Measurements from ENCODE around the gene SNPH.

Gene SNPH

GRCh38 chr20:1232286-1233111 is 33.6 kb upstream of the SNPH start:
- Histone ChIP-seq H3K36me3 (ENCODE audit: control insufficient read depth, low read length) (no peaks in the 10 kb centered on the region), H3K79me2 (ENCODE audit: control insufficient read depth, low read length) (no peaks in the 10 kb centered on the region), H3K4me2 (ENCODE audit: low read length) (no peak overlapping the region), H3K9me2 (replicated peaks; ENCODE audit: control insufficient read depth, low read length) (no peaks in the 10 kb centered on the region), H3K4me3 (ENCODE audit: low read length) (no peak overlapping the region), H3F3A (ENCODE audit: control insufficient read depth, insufficient read depth) (no peaks in the 10 kb centered on the region), H3K4me1 (ENCODE audit: control insufficient read depth, low read length) (no peaks in the 10 kb centered on the region), H3K27ac (ENCODE audit: low read depth, low read length) (no peak overlapping the region), H3K9me3 (ENCODE audit: control insufficient read depth, insufficient read depth, low read length) (no peaks in the 10 kb centered on the region), H3K27me3 (ENCODE audit: control insufficient read depth, low read length) (peaks cover 29% of the 10 kb centered on the region), H4K20me1 (ENCODE audit: control insufficient read depth, insufficient read depth, low read depth, low read length) (no peaks in the 10 kb centered on the region)
- TF ChIP-seq EZH2phosphoT487 (IDR thresholded peaks at IDR 0.05; ENCODE audit: borderline replicate concordance, low read length) (no peak), CTCF (IDR thresholded peaks at IDR 0.05; ENCODE audit: low read depth, low read length, poor library complexity, severe bottlenecking) (no peak)

GRCh38 chr20:1240549-1240948 is 25.5 kb upstream of the SNPH start:
- TF ChIP-seq EZH2phosphoT487 (IDR thresholded peaks at IDR 0.05; ENCODE audit: borderline replicate concordance, low read length) (no peak), CTCF (IDR thresholded peaks at IDR 0.05; ENCODE audit: low read depth, low read length, poor library complexity, severe bottlenecking) (no peak)
- Histone ChIP-seq H3K4me1 (ENCODE audit: control insufficient read depth, low read length) (no peaks in the 10 kb centered on the region), H3K27ac (ENCODE audit: low read depth, low read length) (no peak overlapping the region), H3F3A (ENCODE audit: control insufficient read depth, insufficient read depth) (no peaks in the 10 kb centered on the region), H3K9me2 (replicated peaks; ENCODE audit: control insufficient read depth, low read length) (no peaks in the 10 kb centered on the region), H3K36me3 (ENCODE audit: control insufficient read depth, low read length) (no peaks in the 10 kb centered on the region), H3K9me3 (ENCODE audit: control insufficient read depth, insufficient read depth, low read length) (no peaks in the 10 kb centered on the region), H3K79me2 (ENCODE audit: control insufficient read depth, low read length) (no peaks in the 10 kb centered on the region), H3K4me2 (ENCODE audit: low read length) (no peak overlapping the region), H3K4me3 (ENCODE audit: low read length) (no peak overlapping the region), H3K27me3 (ENCODE audit: control insufficient read depth, low read length) (peaks cover 41% of the 10 kb centered on the region), H4K20me1 (ENCODE audit: control insufficient read depth, insufficient read depth, low read depth, low read length) (no peaks in the 10 kb centered on the region)

GRCh38 chr20:1241456-1241855 is 24.6 kb upstream of the SNPH start:
- Histone ChIP-seq H3K27ac (ENCODE audit: low read depth, low read length) (no peak overlapping the region), H3F3A (ENCODE audit: control insufficient read depth, insufficient read depth) (no peaks in the 10 kb centered on the region), H3K4me3 (ENCODE audit: low read length) (no peak overlapping the region), H3K4me1 (ENCODE audit: control insufficient read depth, low read length) (no peaks in the 10 kb centered on the region), H3K4me2 (ENCODE audit: low read length) (no peak overlapping the region), H3K36me3 (ENCODE audit: control insufficient read depth, low read length) (no peaks in the 10 kb centered on the region), H3K27me3 (ENCODE audit: control insufficient read depth, low read length) (peaks cover 42% of the 10 kb centered on the region), H3K9me3 (ENCODE audit: control insufficient read depth, insufficient read depth, low read length) (no peaks in the 10 kb centered on the region), H4K20me1 (ENCODE audit: control insufficient read depth, insufficient read depth, low read depth, low read length) (no peaks in the 10 kb centered on the region), H3K9me2 (replicated peaks; ENCODE audit: control insufficient read depth, low read length) (no peaks in the 10 kb centered on the region), H3K79me2 (ENCODE audit: control insufficient read depth, low read length) (no peaks in the 10 kb centered on the region)
- TF ChIP-seq EZH2phosphoT487 (IDR thresholded peaks at IDR 0.05; ENCODE audit: borderline replicate concordance, low read length) (no peak), CTCF (IDR thresholded peaks at IDR 0.05; ENCODE audit: low read depth, low read length, poor library complexity, severe bottlenecking) (no peak)
